Activated CD8-positive, alpha-beta memory T cell treated with anti-CD3 and anti-CD28 coated beads for 48 hours (primary cell): ENCODE measurements around the gene WASL.
"Not testable (repeated sequence)": the region's sequence is repeated elsewhere in the genome, so short reads cannot be mapped to it uniquely, and the experiment has no call there.

Experiments
- DNase-seq, 3 experiments: peaks; one replicate each; pipeline ENCODE4 v3.0.0-alpha.2; 2020; ENCODE audit warnings: low read depth in 2 of 3, low spot score in 2 of 3

WASL gene

DNA sequence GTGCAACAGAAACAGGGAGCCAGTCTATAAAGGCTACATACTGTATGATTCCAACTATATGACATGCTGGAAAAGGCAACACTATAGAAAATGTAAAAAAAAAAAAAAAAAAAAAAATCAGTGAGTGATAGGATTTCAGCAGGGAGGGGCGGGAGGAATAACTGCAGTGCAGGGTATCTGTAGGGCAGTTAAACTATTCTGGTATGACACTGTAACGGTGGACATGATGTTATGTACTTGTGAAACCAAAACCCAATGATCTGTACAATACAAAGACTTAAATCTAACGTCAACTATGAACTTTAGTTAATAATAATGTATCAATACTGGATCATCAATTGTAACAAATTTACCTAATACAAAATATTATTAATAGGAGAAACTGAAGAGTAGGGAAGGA lies 14.3 kb downstream of the WASL start:
- DNase-seq, result no peak

GRCh38 chr7:123732413-123733091 lies 16.3 kb downstream of the WASL start:
- DNase-seq, result no peak

- no peak for DNase-seq
These were observed 19.6 kb downstream of the WASL start for GRCh38 chr7:123729218-123729578.

GRCh38 chr7:123727071-123727837 lies 21.5 kb downstream of the WASL start:
- DNase-seq, result no peak

DNA sequence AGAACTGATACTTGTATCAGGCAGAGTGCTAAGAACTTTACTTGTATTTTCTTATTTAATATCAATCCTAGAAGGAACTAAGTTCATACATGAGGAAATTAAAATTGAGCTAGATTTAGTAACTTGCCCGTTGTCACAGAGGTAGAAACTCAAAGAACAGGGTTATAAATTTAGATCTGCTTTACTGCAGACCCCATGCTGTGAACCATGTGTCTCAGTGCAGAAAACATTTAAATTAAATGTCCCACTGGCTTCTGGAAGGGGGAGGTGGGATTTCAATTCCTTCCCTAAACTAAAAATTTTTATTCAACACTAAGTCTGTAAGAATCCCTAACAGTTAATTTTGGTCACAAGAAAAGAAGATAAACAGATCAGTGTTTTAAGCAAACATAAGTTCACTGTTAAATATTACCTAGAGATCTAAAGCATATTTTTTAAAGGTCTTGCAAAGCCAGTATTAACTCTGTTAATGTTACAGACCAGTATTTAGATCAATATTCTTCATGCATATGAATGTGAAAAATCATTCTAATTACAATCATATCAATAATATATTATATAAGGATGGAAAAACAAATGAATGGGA lies 23.1 kb downstream of the WASL start:
- DNase-seq, result no peak

DNA sequence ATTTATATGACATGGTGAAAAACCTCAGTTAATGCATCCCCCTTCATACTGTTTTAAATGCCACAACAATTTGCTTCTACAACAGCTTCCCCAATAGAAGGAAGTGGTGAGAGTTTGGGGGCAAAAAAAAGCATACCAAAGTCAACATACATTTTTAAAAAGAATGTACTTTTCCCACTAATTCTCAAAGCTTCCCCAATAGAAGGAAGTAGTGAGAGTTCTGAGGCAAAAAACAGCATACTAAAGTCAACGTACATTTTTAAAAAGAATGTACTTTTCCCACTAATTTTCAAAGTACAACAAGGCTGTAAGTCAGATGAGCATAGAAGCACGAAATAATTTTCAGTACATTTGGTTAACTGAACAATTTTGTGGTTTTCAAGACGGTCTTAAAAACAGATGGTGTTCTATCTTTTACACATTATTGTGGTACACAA lies 24.0 kb downstream of the WASL start:
- no peak for DNase-seq

DNA sequence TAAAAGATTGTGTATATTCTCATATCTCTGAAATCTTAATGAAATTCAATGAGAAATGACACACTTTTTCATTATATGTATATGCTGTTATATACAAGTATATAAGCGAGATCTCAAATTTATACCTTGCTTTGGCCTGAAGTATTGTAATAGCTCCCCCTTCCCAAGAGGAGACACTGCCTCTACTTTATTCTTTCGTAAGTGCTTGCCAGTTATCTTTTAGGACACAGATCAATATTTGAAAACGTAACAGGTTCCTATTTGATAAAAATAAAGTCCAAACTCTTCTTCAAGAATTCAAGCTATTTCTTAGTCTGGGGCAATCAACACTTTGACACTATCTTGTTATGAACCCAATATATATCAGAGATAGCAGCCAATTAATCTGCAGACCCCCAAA lies 24.9 kb downstream of the WASL start:
- DNase-seq, result no peak

DNA sequence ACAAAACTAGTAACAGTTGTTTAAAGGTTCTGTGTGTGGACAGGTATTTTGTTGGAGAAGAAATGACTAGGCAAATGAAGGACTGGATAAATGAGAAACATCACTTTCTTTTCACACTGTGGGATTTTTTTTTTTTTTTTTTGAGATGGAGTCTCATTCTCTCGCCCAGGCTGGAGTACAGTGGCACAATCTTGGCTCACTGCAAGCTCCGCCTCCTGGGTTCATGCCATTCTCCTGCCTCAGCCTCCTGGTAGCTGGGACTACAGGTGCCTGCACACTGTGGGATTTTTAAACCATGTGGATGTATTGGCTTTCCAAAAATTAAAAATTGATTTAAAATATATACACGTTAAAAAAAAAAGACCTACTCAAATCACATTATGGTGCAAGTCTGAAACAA lies 28.3 kb downstream of the WASL start:
- not testable (repeated sequence) for DNase-seq

- DNase-seq, result no peak
These were observed 29.5 kb downstream of the WASL start for GRCh38 chr7:123719197-123719721.

- DNase-seq, result no peak
These were observed 30.0 kb downstream of the WASL start for GRCh38 chr7:123718773-123719172.

- DNase-seq, result no peak
These were observed 31.1 kb downstream of the WASL start for GRCh38 chr7:123717689-123718088.

DNA sequence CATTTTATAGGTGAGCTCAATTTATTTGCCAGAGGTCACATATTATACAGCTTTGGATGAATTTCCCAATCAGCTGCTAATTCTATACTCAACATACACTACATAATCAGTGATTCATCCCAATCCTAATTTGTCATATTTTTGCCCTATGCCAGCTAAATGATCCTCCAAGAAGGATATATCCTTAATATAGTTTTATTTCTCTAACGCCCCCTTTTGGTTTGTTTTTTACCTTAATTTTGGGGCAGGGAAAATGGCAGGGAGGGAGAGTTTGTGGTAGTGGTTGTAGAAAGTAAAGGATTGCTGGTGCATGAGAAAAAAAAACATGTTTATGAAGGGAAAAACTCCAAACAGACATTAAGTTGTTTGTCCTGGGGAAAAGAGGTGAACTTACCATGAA lies 31.9 kb downstream of the WASL start:
- DNase-seq, result no peak

GRCh38 chr7:123715799-123716198 lies 33.0 kb downstream of the WASL start:
- DNase-seq, result no peak

DNA sequence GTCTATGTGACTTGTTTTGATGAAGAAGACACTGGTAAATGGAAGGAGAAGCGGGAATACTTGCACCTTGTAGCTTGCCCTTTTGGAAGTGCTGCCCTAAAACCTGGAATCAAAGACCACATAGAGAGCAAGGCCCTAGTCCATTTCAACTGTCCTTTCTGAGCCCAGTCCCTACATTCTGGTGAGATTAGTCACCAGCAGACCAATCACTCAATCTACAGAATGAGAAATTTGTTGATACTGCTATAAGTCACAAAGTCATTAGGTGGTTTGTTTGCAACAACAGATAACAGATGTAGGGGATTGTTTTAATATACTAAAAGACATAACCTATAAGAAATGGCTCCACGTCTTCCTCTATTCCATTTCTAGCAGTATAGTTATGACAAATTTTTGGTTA lies 33.6 kb downstream of the WASL start:
- DNase-seq, result no peak

DNA sequence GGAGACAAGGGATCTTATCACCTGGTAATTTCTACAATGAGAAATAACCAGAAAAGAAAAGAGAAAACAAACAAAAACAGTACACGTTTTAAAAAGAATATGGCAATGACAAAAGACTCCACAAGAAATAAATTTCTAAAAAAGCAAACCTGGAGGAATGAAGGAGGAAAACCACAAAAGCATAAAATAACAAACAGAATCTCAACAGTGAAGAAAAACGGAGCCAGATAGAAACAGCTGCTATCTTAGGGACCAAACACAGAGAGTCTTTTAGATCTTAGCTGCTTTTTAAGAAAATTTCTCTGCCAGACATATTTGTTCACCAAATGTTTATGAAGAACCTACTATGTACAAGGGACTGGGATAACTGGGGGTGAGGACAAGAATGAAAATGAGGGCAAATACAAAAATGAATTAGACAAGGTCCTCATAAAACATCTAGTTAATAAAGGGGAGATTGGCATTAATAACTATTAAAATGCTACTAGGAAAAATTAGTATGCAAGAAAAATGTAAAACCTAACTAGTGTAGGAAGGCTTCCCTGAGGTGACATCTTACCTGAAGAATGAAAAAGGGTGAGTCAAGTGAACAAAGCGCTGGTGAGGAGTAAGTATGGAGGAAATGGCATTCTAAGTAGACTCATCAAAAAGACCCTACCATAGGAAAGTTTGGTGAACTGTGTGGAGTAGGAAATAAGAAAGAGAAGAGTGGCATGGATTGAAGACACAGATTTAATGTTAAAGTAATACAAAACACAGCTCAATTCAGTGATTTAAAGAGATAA lies 34.3 kb downstream of the WASL start:
- DNase-seq, result no peak

DNA sequence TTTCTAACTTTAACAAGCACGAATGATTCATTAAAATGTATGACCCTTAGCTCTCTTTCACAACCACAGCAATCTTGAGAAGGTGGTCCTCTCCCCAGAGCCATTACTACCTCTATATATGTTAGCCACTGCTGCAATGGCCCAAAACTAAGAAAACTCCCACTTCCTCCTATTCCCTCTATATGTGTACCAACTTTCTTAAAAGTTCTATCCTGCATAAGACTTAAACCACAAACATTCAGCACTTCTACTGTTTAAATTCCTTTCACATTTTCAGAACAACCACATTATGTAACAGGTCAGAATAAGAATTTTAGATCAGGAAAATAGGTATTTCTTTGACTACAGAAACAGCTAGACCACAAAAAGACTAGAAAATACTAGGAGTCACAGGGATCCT lies 36.2 kb downstream of the WASL start:
- no peak for DNase-seq

GRCh38 chr7:123711832-123712293 lies 36.9 kb downstream of the WASL start:
- DNase-seq, result no peak

DNA sequence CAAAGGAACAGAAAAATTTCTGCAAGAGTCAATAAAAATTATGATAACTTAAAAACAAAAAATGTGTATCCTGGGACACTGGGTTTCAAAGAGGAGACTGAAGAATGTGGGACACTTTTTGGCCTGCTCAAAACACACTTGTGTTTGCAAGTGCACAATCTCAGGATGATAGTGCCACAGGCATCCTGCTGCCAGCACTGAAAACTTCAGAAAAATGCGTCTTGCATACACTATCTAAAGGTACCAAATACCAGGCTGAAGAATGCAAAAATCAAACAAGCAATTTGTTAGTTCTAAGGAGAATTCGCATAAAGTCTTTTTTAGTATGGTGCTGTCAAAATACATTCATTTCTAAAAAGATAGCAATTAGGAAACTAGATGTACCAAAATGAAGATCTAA lies 38.1 kb downstream of the WASL start:
- no peak for DNase-seq

GRCh38 chr7:123709525-123709924 lies 39.3 kb downstream of the WASL start:
- DNase-seq, result no peak

- no peak for DNase-seq
These were observed 43.4 kb downstream of the WASL start for GRCh38 chr7:123705211-123705901.
